ENCODE results near the gene UBE2G2.

GRCh38 chr21:44819283-44820243 is 17.9 kb upstream of the UBE2G2 start:
- TF ChIP-seq CTCF (IDR thresholded peaks at IDR 0.05), result no peak
- no peak for TF ChIP-seq POLR2A (IDR thresholded peaks at IDR 0.05)
- TF ChIP-seq POLR2AphosphoS5 (IDR thresholded peaks at IDR 0.05), result no peak
